GM18861 (cell line): Measurements from ENCODE around the gene DONSON.

Source experiments
- ATAC-seq: cut with Tn5 transposase; IDR thresholded peaks from one replicate; pipeline ENCODE4 v1.9.1; 2021; ENCODE audit not compliant: unreplicated experiment

DONSON gene

GRCh38 chr21:33566514-33566913, 22.0 kb downstream of the DONSON start:
- ATAC-seq = no peak

GRCh38 chr21:33562389-33562788, 26.1 kb downstream of the DONSON start:
- no peak for ATAC-seq

GRCh38 chr21:33561373-33561772, 27.1 kb downstream of the DONSON start:
- ATAC-seq = no peak

- no peak for ATAC-seq
Observed at GRCh38 chr21:33560965-33561364, 27.5 kb downstream of the DONSON start.

- ATAC-seq = no peak
Observed at GRCh38 chr21:33559813-33560212, 28.7 kb downstream of the DONSON start.

GRCh38 chr21:33558777-33559421, 29.6 kb downstream of the DONSON start:
- no peak for ATAC-seq

- no peak for ATAC-seq
Observed at GRCh38 chr21:33557447-33557846, 31.0 kb downstream of the DONSON start.

- ATAC-seq = no peak
Observed at GRCh38 chr21:33554982-33555344, 33.5 kb downstream of the DONSON start.

- no peak for ATAC-seq
Observed at GRCh38 chr21:33554236-33554981, 34.1 kb downstream of the DONSON start.

- no peak for ATAC-seq
Observed at GRCh38 chr21:33552999-33553598, 35.4 kb downstream of the DONSON start.

GRCh38 chr21:33552093-33552998, 36.1 kb downstream of the DONSON start:
- ATAC-seq = no peak

GRCh38 chr21:33551664-33552063, 36.8 kb downstream of the DONSON start:
- ATAC-seq = no peak

- no peak for ATAC-seq
Observed at GRCh38 chr21:33550772-33551660, 37.5 kb downstream of the DONSON start.

GRCh38 chr21:33549848-33550771, 38.4 kb downstream of the DONSON start:
- no peak for ATAC-seq

- no peak for ATAC-seq
Observed at GRCh38 chr21:33546086-33546485, 42.4 kb downstream of the DONSON start.

- no peak for ATAC-seq
Observed at GRCh38 chr21:33544451-33545195, 43.9 kb downstream of the DONSON start.

- no peak for ATAC-seq
Observed at GRCh38 chr21:33543505-33544129, 44.9 kb downstream of the DONSON start.
